Astrocyte of the spinal cord (primary cell): Measurements from ENCODE around the gene VWA5B1.
A peak's percentile ranks its signal among the peaks of the same experiment; 100 is the strongest.

Experiments
- DNase-seq: peaks from one replicate; pipeline ENCODE4 v3.0.0; 2011; ENCODE audit warnings: low read depth, low spot score
- H3K4me3 ChIP-seq: 2 replicates; pipeline ENCODE4 v1.5.1; 2011; ENCODE audit warnings: low read depth, mild to moderate bottlenecking, low read length, moderate library complexity
- in situ Hi-C: cut with HindIII; loops from 2 replicates; pipeline ENCODE4 v1.10.0; 2017; ENCODE audit warnings: low sequenced_read_pairs
- TF ChIP-seq, protein P1 (sequence below): IDR thresholded peaks from 2 replicates; pipeline ENCODE4 v1.5.1; 2012; ENCODE audit warnings: low read depth, mild to moderate bottlenecking, low read length, inconsistent platforms

Gene VWA5B1

DNA sequence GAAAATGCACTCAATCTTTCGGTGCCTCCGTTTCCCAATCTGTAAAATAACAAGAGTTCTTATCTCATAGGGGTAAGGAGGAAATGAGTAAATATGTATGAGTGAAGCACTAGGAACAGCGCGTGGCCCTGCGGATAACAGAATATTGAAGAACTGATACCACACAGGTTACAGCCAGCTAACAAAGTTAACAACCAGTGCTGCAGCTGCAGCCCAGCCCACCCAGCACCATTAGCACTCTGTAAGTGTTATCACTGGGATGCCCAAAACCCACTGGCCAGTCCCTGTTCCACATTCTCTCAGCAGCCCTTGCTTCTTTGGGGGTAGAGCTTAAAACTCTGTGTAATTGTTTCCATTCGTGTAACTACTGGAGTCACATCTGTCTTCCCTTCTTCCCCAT is 89.5 kb downstream of the VWA5B1 start:
- in situ Hi-C loops: no loop called here
- TF ChIP-seq, protein P1, sequence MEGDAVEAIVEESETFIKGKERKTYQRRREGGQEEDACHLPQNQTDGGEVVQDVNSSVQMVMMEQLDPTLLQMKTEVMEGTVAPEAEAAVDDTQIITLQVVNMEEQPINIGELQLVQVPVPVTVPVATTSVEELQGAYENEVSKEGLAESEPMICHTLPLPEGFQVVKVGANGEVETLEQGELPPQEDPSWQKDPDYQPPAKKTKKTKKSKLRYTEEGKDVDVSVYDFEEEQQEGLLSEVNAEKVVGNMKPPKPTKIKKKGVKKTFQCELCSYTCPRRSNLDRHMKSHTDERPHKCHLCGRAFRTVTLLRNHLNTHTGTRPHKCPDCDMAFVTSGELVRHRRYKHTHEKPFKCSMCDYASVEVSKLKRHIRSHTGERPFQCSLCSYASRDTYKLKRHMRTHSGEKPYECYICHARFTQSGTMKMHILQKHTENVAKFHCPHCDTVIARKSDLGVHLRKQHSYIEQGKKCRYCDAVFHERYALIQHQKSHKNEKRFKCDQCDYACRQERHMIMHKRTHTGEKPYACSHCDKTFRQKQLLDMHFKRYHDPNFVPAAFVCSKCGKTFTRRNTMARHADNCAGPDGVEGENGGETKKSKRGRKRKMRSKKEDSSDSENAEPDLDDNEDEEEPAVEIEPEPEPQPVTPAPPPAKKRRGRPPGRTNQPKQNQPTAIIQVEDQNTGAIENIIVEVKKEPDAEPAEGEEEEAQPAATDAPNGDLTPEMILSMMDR: no peak
- no peak for DNase-seq
- no peak overlapping the region for H3K4me3 ChIP-seq

GRCh38 chr1:20380616-20381035 is 90.0 kb downstream of the VWA5B1 start:
- peak; percentile 95 for DNase-seq
- in situ Hi-C loops: no loop called here

DNA sequence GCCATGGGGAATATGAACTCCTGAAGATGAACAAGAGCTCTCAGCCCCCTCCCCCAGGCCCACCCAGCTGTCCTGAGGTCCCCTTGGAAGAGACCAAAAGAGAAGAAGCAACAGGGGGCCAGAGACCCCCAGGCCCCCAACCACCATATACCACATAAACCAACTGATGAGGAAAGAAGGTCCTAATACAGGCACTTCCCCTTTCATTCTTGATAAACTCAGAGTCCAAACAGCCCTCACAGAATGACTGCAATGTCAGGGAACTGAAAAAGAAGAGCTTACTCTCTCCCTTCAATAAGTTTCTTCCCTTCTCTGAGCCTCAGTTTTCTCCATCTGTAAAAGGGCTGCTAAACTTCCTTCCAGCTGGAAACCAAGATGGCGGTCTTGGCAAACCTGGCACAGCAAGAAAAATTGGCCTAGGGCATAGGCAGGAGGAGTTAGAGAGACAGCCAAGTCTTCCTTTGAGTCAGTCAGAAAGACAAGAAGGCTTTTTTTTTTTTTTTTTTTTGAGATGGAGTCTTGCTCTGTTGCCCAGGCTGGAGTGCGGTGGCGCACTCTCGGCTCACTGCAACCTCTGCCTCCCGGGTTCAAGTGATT is 90.5 kb downstream of the VWA5B1 start:
- no peak for DNase-seq
- in situ Hi-C loops: no loop called here
- TF ChIP-seq, protein P1: no peak
- no peak overlapping the region for H3K4me3 ChIP-seq

More at GRCh38 chr1:20380616-20381035, 90.0 kb downstream of the VWA5B1 start:
- TF ChIP-seq, protein P1: no peak
- H3K4me3 ChIP-seq: no peak overlapping the region

- TF ChIP-seq, protein P1: no peak
- in situ Hi-C loops: no loop called here
- DNase-seq: no peak
- H3K4me3 ChIP-seq: no peak overlapping the region
Observed at GRCh38 chr1:20381961-20382360, 91.3 kb downstream of the VWA5B1 start.

GRCh38 chr1:20382711-20383110 is 92.0 kb downstream of the VWA5B1 start:
- in situ Hi-C loops: no loop called here
- TF ChIP-seq, protein P1: no peak
- no peak overlapping the region for H3K4me3 ChIP-seq
- no peak for DNase-seq

DNA sequence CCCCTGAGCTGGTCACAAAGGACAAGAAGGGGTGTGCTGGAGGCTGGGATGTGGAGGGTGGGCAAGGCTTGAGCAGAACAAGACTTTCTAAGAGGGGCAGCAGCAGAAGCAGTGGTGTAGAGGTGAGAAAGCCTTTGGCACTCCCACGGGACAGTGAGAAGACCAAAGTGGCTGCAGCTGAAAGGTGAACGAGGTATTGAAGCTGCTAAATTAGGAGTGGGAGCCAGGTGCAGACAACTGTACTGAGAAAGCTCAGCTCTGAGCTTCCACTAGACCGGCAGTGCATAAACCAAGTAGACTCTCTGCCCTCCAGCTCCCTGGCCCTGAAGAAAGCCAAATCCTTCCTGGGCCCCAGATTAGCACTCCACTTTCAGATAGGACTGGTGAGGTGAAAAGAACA is 93.0 kb downstream of the VWA5B1 start:
- no peak overlapping the region for H3K4me3 ChIP-seq
- TF ChIP-seq, protein P1: no peak
- in situ Hi-C loops: no loop called here
- no peak for DNase-seq

DNA sequence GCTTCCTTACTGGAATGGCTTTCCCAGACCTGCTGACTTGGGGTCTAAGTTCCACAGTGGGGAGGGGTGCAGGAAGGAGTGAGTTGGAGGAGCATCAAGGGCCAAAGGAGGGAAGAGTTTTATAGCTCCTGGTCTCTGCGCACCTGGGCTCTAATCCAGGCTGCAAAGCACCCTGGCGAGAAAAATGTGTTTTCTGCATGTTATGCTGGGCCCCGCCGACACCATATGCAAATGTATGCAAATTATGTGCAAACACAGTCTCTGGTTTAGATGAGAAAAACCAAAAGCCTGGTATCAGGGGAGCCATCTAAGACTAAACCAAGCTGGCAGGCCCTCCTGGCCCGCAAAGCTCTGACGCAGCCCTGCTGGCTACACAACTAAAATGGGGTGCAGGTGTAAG is 95.0 kb downstream of the VWA5B1 start:
- in situ Hi-C loops: no loop called here
- no peak for DNase-seq
- H3K4me3 ChIP-seq: no peak overlapping the region
- TF ChIP-seq, protein P1: no peak
